Measurements from ENCODE around the gene CTCF. TPM values are rescaled to one million over a fixed set of nuclear protein-coding genes. Genes with fewer than 3 reads are reported as not detected.

CTCF gene
- total RNA-seq, 1 donor = 43.2 TPM

- Histone ChIP-seq H3K4me3 (ENCODE audit: low read length) (no peak overlapping the region), H3K27me3 (ENCODE audit: insufficient read depth, low read length) (no peaks in the 10 kb centered on the region), H3K9me3 (ENCODE audit: low read depth, low read length) (no peaks in the 10 kb centered on the region), H3K4me1 (ENCODE audit: insufficient read depth, low read length) (peaks cover 19% of the 10 kb centered on the region)
Measured at GRCh38 chr16:67656344-67657016, 94.2 kb downstream of the CTCF start.

GRCh38 chr16:67657017-67657608 lies 94.8 kb downstream of the CTCF start:
- Histone ChIP-seq H3K4me1 (ENCODE audit: insufficient read depth, low read length) (peaks cover 22% of the 10 kb centered on the region), H3K4me3 (ENCODE audit: low read length) (no peak overlapping the region), H3K27me3 (ENCODE audit: insufficient read depth, low read length) (no peaks in the 10 kb centered on the region), H3K9me3 (ENCODE audit: low read depth, low read length) (no peaks in the 10 kb centered on the region)

GRCh38 chr16:67657751-67658518 lies 95.6 kb downstream of the CTCF start:
- peaks cover 22% of the 10 kb centered on the region for H3K4me1 ChIP-seq (ENCODE audit: insufficient read depth, low read length)
- H3K27me3 ChIP-seq (ENCODE audit: insufficient read depth, low read length) = no peaks in the 10 kb centered on the region
- no peak overlapping the region for H3K4me3 ChIP-seq (ENCODE audit: low read length)
- no peaks in the 10 kb centered on the region for H3K9me3 ChIP-seq (ENCODE audit: low read depth, low read length)

GRCh38 chr16:67658849-67659674 lies 96.7 kb downstream of the CTCF start:
- peaks cover 22% of the 10 kb centered on the region for H3K4me1 ChIP-seq (ENCODE audit: insufficient read depth, low read length)
- no peaks in the 10 kb centered on the region for H3K27me3 ChIP-seq (ENCODE audit: insufficient read depth, low read length)
- no peaks in the 10 kb centered on the region for H3K9me3 ChIP-seq (ENCODE audit: low read depth, low read length)
- peak overlapping the region; percentile 93 for H3K4me3 ChIP-seq (ENCODE audit: low read length)

GRCh38 chr16:67659675-67660563 lies 97.6 kb downstream of the CTCF start, which contains the start of gene ACD:
Gene ACD (minus strand): TSS chr16:67660260. CDS start chr16:67660220, 40 bp downstream.
- peak within 1 kb of the TSS; percentile 93 for H3K4me3 ChIP-seq (ENCODE audit: low read length)
- no peaks in the 10 kb centered on the region for H3K9me3 ChIP-seq (ENCODE audit: low read depth, low read length)
- no peaks in the 10 kb centered on the region for H3K27me3 ChIP-seq (ENCODE audit: insufficient read depth, low read length)
- peaks cover 22% of the 10 kb centered on the region for H3K4me1 ChIP-seq (ENCODE audit: insufficient read depth, low read length)

- H3K4me3 ChIP-seq (ENCODE audit: low read length) = peak within 1 kb of the TSS; percentile 93
- peaks cover 24% of the 10 kb centered on the region for H3K4me1 ChIP-seq (ENCODE audit: insufficient read depth, low read length)
- H3K27me3 ChIP-seq (ENCODE audit: insufficient read depth, low read length) = no peaks in the 10 kb centered on the region
- H3K9me3 ChIP-seq (ENCODE audit: low read depth, low read length) = no peaks in the 10 kb centered on the region
Measured at GRCh38 chr16:67660564-67661028, 98.3 kb downstream of the CTCF start, which contains the start of gene PARD6A. Gene PARD6A (plus strand): TSS chr16:67660960. CDS start chr16:67661039, 79 bp downstream.

- no peaks in the 10 kb centered on the region for H3K27me3 ChIP-seq (ENCODE audit: insufficient read depth, low read length)
- peaks cover 30% of the 10 kb centered on the region for H3K4me1 ChIP-seq (ENCODE audit: insufficient read depth, low read length)
- peak overlapping the region; percentile 93 for H3K4me3 ChIP-seq (ENCODE audit: low read length)
- no peaks in the 10 kb centered on the region for H3K9me3 ChIP-seq (ENCODE audit: low read depth, low read length)
Measured at GRCh38 chr16:67661101-67661761, 98.9 kb downstream of the CTCF start.

GRCh38 chr16:67661886-67662652 lies 99.7 kb downstream of the CTCF start:
- Histone ChIP-seq H3K27me3 (ENCODE audit: insufficient read depth, low read length) (no peaks in the 10 kb centered on the region), H3K4me3 (ENCODE audit: low read length) (no peak overlapping the region), H3K4me1 (ENCODE audit: insufficient read depth, low read length) (peaks cover 34% of the 10 kb centered on the region), H3K9me3 (ENCODE audit: low read depth, low read length) (no peaks in the 10 kb centered on the region)

GRCh38 chr16:67662653-67663010 lies 100.3 kb downstream of the CTCF start:
- peaks cover 40% of the 10 kb centered on the region for H3K4me1 ChIP-seq (ENCODE audit: insufficient read depth, low read length)
- H3K4me3 ChIP-seq (ENCODE audit: low read length) = no peak overlapping the region
- H3K9me3 ChIP-seq (ENCODE audit: low read depth, low read length) = no peaks in the 10 kb centered on the region
- H3K27me3 ChIP-seq (ENCODE audit: insufficient read depth, low read length) = no peaks in the 10 kb centered on the region

GRCh38 chr16:67663151-67663876 lies 101.0 kb downstream of the CTCF start:
- Histone ChIP-seq H3K4me3 (ENCODE audit: low read length) (no peak overlapping the region), H3K27me3 (ENCODE audit: insufficient read depth, low read length) (no peaks in the 10 kb centered on the region), H3K9me3 (ENCODE audit: low read depth, low read length) (no peaks in the 10 kb centered on the region), H3K4me1 (ENCODE audit: insufficient read depth, low read length) (peaks cover 46% of the 10 kb centered on the region)

GRCh38 chr16:67663877-67664222 lies 101.5 kb downstream of the CTCF start:
- no peak overlapping the region for H3K4me3 ChIP-seq (ENCODE audit: low read length)
- H3K9me3 ChIP-seq (ENCODE audit: low read depth, low read length) = no peaks in the 10 kb centered on the region
- no peaks in the 10 kb centered on the region for H3K27me3 ChIP-seq (ENCODE audit: insufficient read depth, low read length)
- peaks cover 49% of the 10 kb centered on the region for H3K4me1 ChIP-seq (ENCODE audit: insufficient read depth, low read length)

DNA sequence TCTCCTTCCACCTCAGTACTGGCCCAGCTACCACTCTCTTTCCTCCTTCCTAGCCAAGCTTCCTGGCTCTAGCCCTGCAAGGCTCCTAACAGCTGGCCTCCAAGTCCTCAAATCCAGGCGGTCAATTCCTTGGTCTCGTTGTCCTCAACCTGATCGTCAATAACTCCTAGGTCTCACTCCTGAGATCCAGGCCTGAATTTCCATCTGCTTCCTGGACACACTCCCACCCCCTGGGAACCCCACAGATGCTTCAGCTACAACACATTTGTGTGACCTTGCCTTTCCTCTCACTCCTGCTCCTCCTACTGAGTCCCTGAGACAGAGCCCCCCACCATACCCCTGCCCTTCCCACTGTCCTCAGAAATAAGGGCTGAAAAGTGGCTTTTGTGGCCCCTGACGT lies 101.9 kb downstream of the CTCF start:
- Histone ChIP-seq H3K9me3 (ENCODE audit: low read depth, low read length) (no peaks in the 10 kb centered on the region), H3K27me3 (ENCODE audit: insufficient read depth, low read length) (no peaks in the 10 kb centered on the region), H3K4me3 (ENCODE audit: low read length) (no peak overlapping the region), H3K4me1 (ENCODE audit: insufficient read depth, low read length) (peaks cover 49% of the 10 kb centered on the region)

Data from mononuclear cell (primary cell).